GM12875 (cell line): ENCODE measurements around the gene DMRTA2.
"Not testable (repeated sequence)": the region's sequence is repeated elsewhere in the genome, so short reads cannot be mapped to it uniquely, and the experiment has no call there.

ENCODE experiments used
- H3K4me3 ChIP-seq: one replicate; pipeline ENCODE4 v1.5.1; 2011; ENCODE audit warnings: low read depth, low read length, control low read depth
- TF ChIP-seq, protein P1 (sequence below): IDR thresholded peaks from 2 replicates; pipeline ENCODE4 v1.5.1; 2011; ENCODE audit warnings: low read depth, mild to moderate bottlenecking, control low read depth, inconsistent platforms, low read length, moderate library complexity, borderline replicate concordance; ENCODE audit not compliant: insufficient read depth

The DMRTA2 gene

GRCh38 chr1:50415235-50416149 lies 7.8 kb downstream of the DMRTA2 start:
- no peak overlapping the region for H3K4me3 ChIP-seq
- TF ChIP-seq, protein P1, sequence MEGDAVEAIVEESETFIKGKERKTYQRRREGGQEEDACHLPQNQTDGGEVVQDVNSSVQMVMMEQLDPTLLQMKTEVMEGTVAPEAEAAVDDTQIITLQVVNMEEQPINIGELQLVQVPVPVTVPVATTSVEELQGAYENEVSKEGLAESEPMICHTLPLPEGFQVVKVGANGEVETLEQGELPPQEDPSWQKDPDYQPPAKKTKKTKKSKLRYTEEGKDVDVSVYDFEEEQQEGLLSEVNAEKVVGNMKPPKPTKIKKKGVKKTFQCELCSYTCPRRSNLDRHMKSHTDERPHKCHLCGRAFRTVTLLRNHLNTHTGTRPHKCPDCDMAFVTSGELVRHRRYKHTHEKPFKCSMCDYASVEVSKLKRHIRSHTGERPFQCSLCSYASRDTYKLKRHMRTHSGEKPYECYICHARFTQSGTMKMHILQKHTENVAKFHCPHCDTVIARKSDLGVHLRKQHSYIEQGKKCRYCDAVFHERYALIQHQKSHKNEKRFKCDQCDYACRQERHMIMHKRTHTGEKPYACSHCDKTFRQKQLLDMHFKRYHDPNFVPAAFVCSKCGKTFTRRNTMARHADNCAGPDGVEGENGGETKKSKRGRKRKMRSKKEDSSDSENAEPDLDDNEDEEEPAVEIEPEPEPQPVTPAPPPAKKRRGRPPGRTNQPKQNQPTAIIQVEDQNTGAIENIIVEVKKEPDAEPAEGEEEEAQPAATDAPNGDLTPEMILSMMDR = no peak

DNA sequence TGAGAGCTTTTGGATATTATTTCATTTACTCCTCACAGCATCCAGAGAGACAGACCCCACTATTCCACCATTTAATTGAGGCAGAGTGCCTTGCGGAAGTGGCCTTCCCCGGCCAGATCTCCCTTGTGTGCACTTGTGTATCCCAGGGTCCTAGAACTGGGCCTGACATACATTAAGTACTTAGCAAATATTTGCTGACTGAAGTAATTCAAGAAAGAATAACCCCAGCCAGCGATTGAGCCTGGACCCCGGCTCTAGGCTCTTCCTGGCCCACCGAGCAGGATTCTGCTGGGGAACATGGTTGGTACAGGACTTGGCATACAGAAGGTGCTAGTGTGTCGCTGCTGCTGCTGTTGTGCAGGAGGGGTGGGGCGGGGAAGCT lies 8.4 kb downstream of the DMRTA2 start:
- TF ChIP-seq, protein P1 = no peak
- no peak overlapping the region for H3K4me3 ChIP-seq

- H3K4me3 ChIP-seq = no peak overlapping the region
- TF ChIP-seq, protein P1 = no peak
Measured at GRCh38 chr1:50412813-50413476, 10.3 kb downstream of the DMRTA2 start.

- TF ChIP-seq, protein P1 = no peak
- H3K4me3 ChIP-seq = no peak overlapping the region
Measured at GRCh38 chr1:50405814-50406213, 17.4 kb downstream of the DMRTA2 start.

GRCh38 chr1:50393522-50394120 lies 29.6 kb downstream of the DMRTA2 start:
- H3K4me3 ChIP-seq = no peak overlapping the region
- TF ChIP-seq, protein P1 = no peak

GRCh38 chr1:50381551-50381950 lies 41.7 kb downstream of the DMRTA2 start:
- H3K4me3 ChIP-seq = not testable (repeated sequence)

GRCh38 chr1:50378770-50379169 lies 44.5 kb downstream of the DMRTA2 start:
- no peak overlapping the region for H3K4me3 ChIP-seq
- TF ChIP-seq, protein P1 = no peak
